Trophoblast cell (in vitro differentiated cells and primary cell): ENCODE results near the gene PRPSAP1.
"Not testable (repeated sequence)": the region's sequence is repeated elsewhere in the genome, so short reads cannot be mapped to it uniquely, and the experiment has no call there.

Experiments
- DNase-seq, 2 donors: peaks; one replicate each; pipeline ENCODE4 v3.0.0-alpha.2; 2016
- H2AFZ ChIP-seq: 2 replicates; pipeline ENCODE4 v1.6.1; 2013; ENCODE audit warnings: low read length, moderate library complexity, mild to moderate bottlenecking; ENCODE audit not compliant: insufficient read depth, poor library complexity
- H2AK5ac ChIP-seq: 2 replicates; pipeline ENCODE4 v1.6.1; 2013; ENCODE audit warnings: mild to moderate bottlenecking, low read length
- H2BK120ac ChIP-seq: 2 replicates; pipeline ENCODE4 v1.6.1; 2013; ENCODE audit warnings: low read length, mild to moderate bottlenecking, moderate library complexity; ENCODE audit not compliant: insufficient read depth, poor library complexity
- H2BK12ac ChIP-seq: 2 replicates; pipeline ENCODE4 v1.6.1; 2013; ENCODE audit warnings: mild to moderate bottlenecking, low read length, moderate library complexity
- H2BK5ac ChIP-seq: 2 replicates; pipeline ENCODE4 v1.6.1; 2013; ENCODE audit warnings: low read length, low read depth, moderate library complexity, mild to moderate bottlenecking; ENCODE audit not compliant: poor library complexity
- H3K14ac ChIP-seq: 2 replicates; pipeline ENCODE4 v1.6.1; 2013; ENCODE audit warnings: mild to moderate bottlenecking, low read length
- H3K18ac ChIP-seq: 2 replicates; pipeline ENCODE4 v1.6.1; 2013; ENCODE audit warnings: mild to moderate bottlenecking, low read length
- H3K23ac ChIP-seq: 2 replicates; pipeline ENCODE4 v1.6.1; 2013; ENCODE audit warnings: low read length
- H3K27ac ChIP-seq: 2 replicates; pipeline ENCODE4 v1.5.1; 2013; ENCODE audit warnings: low read depth, mild to moderate bottlenecking, inconsistent platforms, low read length, moderate library complexity
- H3K27me3 ChIP-seq: 2 replicates; pipeline ENCODE4 v1.6.1; 2013; ENCODE audit warnings: inconsistent platforms, mild to moderate bottlenecking, low read length, moderate library complexity; ENCODE audit not compliant: insufficient read depth
- H3K36me3 ChIP-seq, 2 experiments: 1 replicate in 1 of 2; 2 replicates in 1 of 2; pipeline ENCODE4 v1.6.1; 2013; ENCODE audit warnings: low read length in 2 of 2, mild to moderate bottlenecking in 2 of 2, moderate library complexity in 1 of 2; ENCODE audit not compliant: insufficient read depth in 2 of 2, control insufficient read depth in 1 of 2
- H3K4ac ChIP-seq: 2 replicates; pipeline ENCODE4 v1.6.1; 2013; ENCODE audit warnings: low read depth, mild to moderate bottlenecking, low read length, moderate library complexity
- H3K4me1 ChIP-seq, 2 experiments: 1 replicate in 1 of 2; 2 replicates in 1 of 2; pipeline ENCODE4 v1.6.1; 2013; ENCODE audit warnings: low read length in 2 of 2, mild to moderate bottlenecking in 2 of 2, moderate library complexity in 1 of 2; ENCODE audit not compliant: insufficient read depth in 2 of 2, control insufficient read depth in 1 of 2
- H3K4me2 ChIP-seq: 2 replicates; pipeline ENCODE4 v1.6.1; 2013; ENCODE audit warnings: inconsistent platforms, mild to moderate bottlenecking, low read length, moderate library complexity
- H3K4me3 ChIP-seq: 2 replicates; pipeline ENCODE4 v1.5.1; 2013; ENCODE audit warnings: mild to moderate bottlenecking, low read depth, low read length, inconsistent platforms
- H3K79me1 ChIP-seq: one replicate; pipeline ENCODE4 v1.6.1; 2013; ENCODE audit warnings: low read length
- H3K79me2 ChIP-seq: 2 replicates; pipeline ENCODE4 v1.6.1; 2013; ENCODE audit warnings: low read length, mild to moderate bottlenecking; ENCODE audit not compliant: control insufficient read depth, insufficient read depth, poor library complexity
- H3K9ac ChIP-seq: 2 replicates; pipeline ENCODE4 v1.6.1; 2013; ENCODE audit warnings: mild to moderate bottlenecking, low read length
- H3K9me3 ChIP-seq: 2 replicates; pipeline ENCODE4 v1.6.1; 2013; ENCODE audit warnings: low read depth, mild to moderate bottlenecking, control low read depth, inconsistent platforms, low read length; ENCODE audit not compliant: insufficient read depth
- H4K12ac ChIP-seq: 2 replicates; pipeline ENCODE4 v1.6.1; 2013; ENCODE audit warnings: low read depth, mild to moderate bottlenecking, low read length, moderate library complexity
- H4K8ac ChIP-seq: 2 replicates; pipeline ENCODE4 v1.6.1; 2013; ENCODE audit warnings: low read depth, mild to moderate bottlenecking, low read length, moderate library complexity
- H4K91ac ChIP-seq: one replicate; pipeline ENCODE4 v1.6.1; 2013; ENCODE audit warnings: low read depth, mild to moderate bottlenecking, low read length, moderate library complexity
- whole genome bisulfite sequencing: extraction: QIAGEN DNeasy Blood & Tissue Kit; methylation state at CpG from one replicate; pipeline ENCODE4 v1.1.7; 2013; ENCODE audit warnings: missing lambda C conversion rate; ENCODE audit not compliant: insufficient read length, insufficient coverage; ENCODE audit errors: extremely low coverage; 5-methylcytosine and 5-hydroxymethylcytosine counted together

The PRPSAP1 gene

GRCh38 chr17:76309461-76309860 lies 44.3 kb downstream of the PRPSAP1 start:
- Histone ChIP-seq H3K79me1 (no peaks in the 10 kb centered on the region), H2AK5ac (no peak overlapping the region), H2AFZ (no peak overlapping the region), H3K4ac (no peak overlapping the region), H3K36me3 (peaks cover 12 to 26% of the 10 kb centered on the region in 2 experiments), H3K18ac (no peak overlapping the region), H2BK12ac (no peak overlapping the region), H3K9ac (no peak overlapping the region), H2BK5ac (no peak overlapping the region), H3K4me2 (no peak overlapping the region), H4K12ac (no peak overlapping the region), H2BK120ac (no peak overlapping the region), H3K4me3 (no peak overlapping the region), H3K79me2 (no peaks in the 10 kb centered on the region), H4K8ac (no peak overlapping the region), H3K4me1 (no peaks in the 10 kb centered on the region), H4K91ac (no peak overlapping the region), H3K27me3 (no peaks in the 10 kb centered on the region), H3K9me3 (no peaks in the 10 kb centered on the region), H3K27ac (no peak overlapping the region), H3K14ac (no peak overlapping the region), H3K23ac (no peak overlapping the region)
- DNase-seq, result no peak
- no CpG with 5 or more reads among the region's 4 CpGs for WGBS

DNA sequence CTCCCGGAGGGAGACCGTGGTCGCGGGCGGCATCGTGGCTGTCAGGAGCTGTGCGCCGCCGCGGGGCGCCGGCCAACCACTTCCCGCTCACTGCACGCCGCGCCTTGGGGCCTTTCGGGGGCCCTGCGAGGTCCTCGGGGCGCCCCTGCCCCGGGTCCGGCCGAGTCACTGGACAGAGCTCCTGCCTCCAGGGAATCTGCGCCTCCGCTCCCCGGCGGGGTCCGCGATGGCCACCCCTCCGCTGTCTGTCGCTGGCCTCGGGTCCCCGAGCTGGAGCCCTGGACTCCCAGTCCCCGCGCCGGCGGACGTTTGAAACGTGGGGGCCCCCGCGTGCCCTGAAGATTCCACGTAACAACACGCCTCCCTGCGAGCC lies 45.8 kb downstream of the PRPSAP1 start, which contains the start of gene QRICH2:
Gene QRICH2 (minus strand): TSS at position 311 of the 373 bp plus-strand sequence. CDS start 278 bp downstream, at position 33.
- no peaks in the 10 kb centered on the region for H3K79me1 ChIP-seq
- no peak within 1 kb of the TSS for H4K8ac ChIP-seq
- H3K4me3 ChIP-seq, result no peak within 1 kb of the TSS
- H4K91ac ChIP-seq, result no peak within 1 kb of the TSS
- no peak within 1 kb of the TSS for H2AFZ ChIP-seq
- no CpG with 5 or more reads among the region's 44 CpGs for WGBS
- H3K27me3 ChIP-seq, result no peaks in the 10 kb centered on the region
- no peak within 1 kb of the TSS for H3K4ac ChIP-seq
- no peak within 1 kb of the TSS for H3K9ac ChIP-seq
- peaks cover 12 to 19% of the 10 kb centered on the region in 2 experiments for H3K36me3 ChIP-seq
- H2BK5ac ChIP-seq, result no peak within 1 kb of the TSS
- no peak within 1 kb of the TSS for H3K18ac ChIP-seq
- H3K23ac ChIP-seq, result no peak within 1 kb of the TSS
- no peaks in the 10 kb centered on the region for H3K4me1 ChIP-seq
- no peak within 1 kb of the TSS for H2BK120ac ChIP-seq
- no peak within 1 kb of the TSS for H2AK5ac ChIP-seq
- no peak within 1 kb of the TSS for H4K12ac ChIP-seq
- DNase-seq, result no peak
- H3K9me3 ChIP-seq, result no peaks in the 10 kb centered on the region
- no peak within 1 kb of the TSS for H3K4me2 ChIP-seq
- H3K14ac ChIP-seq, result no peak within 1 kb of the TSS
- H3K27ac ChIP-seq, result no peak within 1 kb of the TSS
- H2BK12ac ChIP-seq, result no peak within 1 kb of the TSS
- no peaks in the 10 kb centered on the region for H3K79me2 ChIP-seq

GRCh38 chr17:76307299-76307965 lies 46.3 kb downstream of the PRPSAP1 start:
- Histone ChIP-seq H2AK5ac (no peak overlapping the region), H2BK12ac (no peak overlapping the region), H3K27me3 (no peaks in the 10 kb centered on the region), H2AFZ (no peak overlapping the region), H3K14ac (no peak overlapping the region), H3K27ac (no peak overlapping the region), H3K4me3 (no peak overlapping the region), H3K4me2 (no peak overlapping the region), H4K91ac (no peak overlapping the region), H3K4ac (no peak overlapping the region), H3K4me1 (no peaks in the 10 kb centered on the region), H3K9me3 (peaks cover 2% of the 10 kb centered on the region), H3K9ac (no peak overlapping the region), H3K23ac (no peak overlapping the region), H2BK120ac (no peak overlapping the region), H3K36me3 (peaks cover 12 to 15% of the 10 kb centered on the region in 2 experiments), H2BK5ac (no peak overlapping the region), H4K8ac (no peak overlapping the region), H3K18ac (no peak overlapping the region), H3K79me2 (no peaks in the 10 kb centered on the region), H3K79me1 (no peaks in the 10 kb centered on the region), H4K12ac (no peak overlapping the region)
- no CpG with 5 or more reads among the region's 58 CpGs for WGBS
- DNase-seq, result no peak

- H3K23ac ChIP-seq, H3K9ac ChIP-seq, H3K4me2 ChIP-seq, H3K4ac ChIP-seq, H2BK120ac ChIP-seq, H3K27me3 ChIP-seq, H3K79me1 ChIP-seq, H2AK5ac ChIP-seq, H3K27ac ChIP-seq, H2AFZ ChIP-seq, H3K4me1 ChIP-seq, H3K4me3 ChIP-seq, H3K14ac ChIP-seq, H3K9me3 ChIP-seq, H3K18ac ChIP-seq, H4K91ac ChIP-seq, H2BK12ac ChIP-seq, H4K8ac ChIP-seq, H4K12ac ChIP-seq, H2BK5ac ChIP-seq, H3K79me2 ChIP-seq: not testable (repeated sequence)
- DNase-seq, result peak in 1 of 2 donors; percentile 28
- peaks cover 10 to 11% of the 10 kb centered on the region in 2 experiments for H3K36me3 ChIP-seq
- no CpG with 5 or more reads among the region's 3 CpGs for WGBS
Measured at GRCh38 chr17:76305135-76305454, 48.6 kb downstream of the PRPSAP1 start.
